H1 (cell line): ENCODE results near the gene OR9A2. TPM values are rescaled to one million over a fixed set of nuclear protein-coding genes. Genes with fewer than 3 reads are reported as not detected.

ENCODE experiments used
- CTCF ChIA-PET: fragments of 300-600 bp; sonication (Branson Sonifier 250); formaldehyde crosslinking; loops from one replicate; lab custom pipeline; 2021; ENCODE audit not compliant: partially characterized antibody; lab: Charles Lee
- POLR2A ChIA-PET: fragments of 300-600 bp; sonication (Branson Sonifier 250); formaldehyde crosslinking; loops from one replicate; lab custom pipeline; 2021; ENCODE audit warnings: inconsistent platforms; ENCODE audit not compliant: partially characterized antibody; lab: Charles Lee
- DNase-seq, 2 experiments: peaks; one replicate each; pipeline versions ENCODE4 v3.0.0 to v3.0.0-alpha.2; 2010 to 2022; ENCODE audit warnings: low spot score in 2 of 2, low read depth in 1 of 2, mixed read lengths in 1 of 2
- FAIRE-seq: peaks from 2 replicates; lab custom pipeline; 2011; peaks lifted over from hg19 to GRCh38; lab: Jason Lieb, UNC
- H2AFZ ChIP-seq: 2 replicates; pipeline ENCODE4 v1.8.1; 2012; ENCODE audit warnings: low read length, inconsistent platforms
- H2AK5ac ChIP-seq: 2 replicates; pipeline ENCODE4 v1.6.1; 2013; ENCODE audit warnings: low read depth, low read length
- H2BK120ac ChIP-seq: replicated peaks from 2 replicates; pipeline ENCODE3; 2013; ENCODE audit warnings: low read depth, low read length, inconsistent platforms
- H2BK12ac ChIP-seq: 2 replicates; pipeline ENCODE4 v1.6.1; 2013; ENCODE audit warnings: low read depth, low read length
- H2BK15ac ChIP-seq: 2 replicates; pipeline ENCODE4 v1.6.1; 2013; ENCODE audit warnings: low read length
- H2BK20ac ChIP-seq: 2 replicates; pipeline ENCODE4 v1.6.1; 2013; ENCODE audit warnings: low read length
- H2BK5ac ChIP-seq: 2 replicates; pipeline ENCODE4 v1.6.1; 2013; ENCODE audit warnings: low read depth, low read length
- H3K14ac ChIP-seq: 2 replicates; pipeline ENCODE4 v1.6.1; 2013; ENCODE audit warnings: inconsistent platforms; ENCODE audit not compliant: insufficient read length
- H3K18ac ChIP-seq: 2 replicates; pipeline ENCODE4 v1.6.1; 2013; ENCODE audit warnings: low read length; ENCODE audit errors: extremely low read depth
- H3K23ac ChIP-seq: 2 replicates; pipeline ENCODE4 v1.6.1; 2013; ENCODE audit warnings: inconsistent platforms; ENCODE audit not compliant: insufficient read length
- H3K23me2 ChIP-seq: 2 replicates; pipeline ENCODE4 v1.6.1; 2013; ENCODE audit warnings: low read depth, low read length
- H3K27ac ChIP-seq: 2 replicates; pipeline ENCODE4 v1.6.1; 2011; ENCODE audit warnings: low read depth, low read length, inconsistent platforms
- H3K27me3 ChIP-seq, 4 experiments: replicated peaks in 1 of 4; 1 replicate in 1 of 4; 2 replicates in 3 of 4; pipeline versions ENCODE4 v1.6.1 to v1.8.1; 2011 to 2013; ENCODE audit warnings: low read length in 3 of 4, mild to moderate bottlenecking in 3 of 4, inconsistent platforms in 2 of 4, mixed read lengths in 2 of 4, moderate library complexity in 1 of 4; ENCODE audit not compliant: control insufficient read depth in 3 of 4, insufficient read depth in 3 of 4; ENCODE audit errors: extremely low read depth in 1 of 4
- H3K36me3 ChIP-seq, 4 experiments: 2 replicates each; pipeline versions ENCODE4 v1.6.1 to v1.8.1; 2011 to 2013; ENCODE audit warnings: mild to moderate bottlenecking in 4 of 4, low read length in 3 of 4, moderate library complexity in 2 of 4, control low read depth in 1 of 4, inconsistent platforms in 1 of 4; ENCODE audit not compliant: insufficient read depth in 4 of 4, control insufficient read depth in 2 of 4
- H3K4ac ChIP-seq: replicated peaks from 2 replicates; pipeline ENCODE3; 2013; ENCODE audit warnings: low read length, low read depth, mixed read lengths, inconsistent platforms; ENCODE audit not compliant: insufficient read length
- H3K4me1 ChIP-seq, 4 experiments: replicated peaks in 1 of 4; 1 replicate in 1 of 4; 2 replicates in 3 of 4; pipeline versions ENCODE4 v1.6.1 to v1.8.1; 2011 to 2013; ENCODE audit warnings: low read length in 3 of 4, inconsistent platforms in 2 of 4, mixed read lengths in 1 of 4; ENCODE audit not compliant: insufficient read depth in 4 of 4, control insufficient read depth in 3 of 4
- H3K4me2 ChIP-seq, 2 experiments: 2 replicates each; pipeline versions ENCODE4 v1.6.1 to v1.8.1; 2011 to 2013; ENCODE audit warnings: low read depth in 2 of 2, low read length in 2 of 2, control low read depth in 1 of 2, inconsistent platforms in 1 of 2, mild to moderate bottlenecking in 1 of 2; ENCODE audit not compliant: insufficient read depth in 1 of 2
- H3K4me3 ChIP-seq, 4 experiments: fragments of 200-600, 300-600 bp in 1 of 4; sonication (generic), shearing (Covaris generic), sonication (Bioruptor Twin) in 1 of 4; 2 replicates each; pipeline versions ENCODE4 v1.5.1 to v1.8.1; 2011 to 2016; ENCODE audit warnings: low read length in 4 of 4, low read depth in 3 of 4, control low read depth in 2 of 4, inconsistent platforms in 2 of 4, mild to moderate bottlenecking in 2 of 4, mixed read lengths in 1 of 4, moderate library complexity in 1 of 4; ENCODE audit not compliant: insufficient read depth in 2 of 4; ENCODE audit errors: extremely low read depth in 1 of 4
- H3K56ac ChIP-seq: replicated peaks from 2 replicates; pipeline ENCODE3; 2013; ENCODE audit warnings: low read depth, mild to moderate bottlenecking, mixed read lengths, low read length, inconsistent platforms; ENCODE audit not compliant: insufficient read length
- H3K79me1 ChIP-seq: 2 replicates; pipeline ENCODE4 v1.6.1; 2013; ENCODE audit warnings: low read depth, low read length, control low read depth
- H3K79me2 ChIP-seq, 2 experiments: 2 replicates each; pipeline versions ENCODE4 v1.6.1 to v1.8.1; 2012 to 2013; ENCODE audit warnings: low read length in 2 of 2, mild to moderate bottlenecking in 2 of 2, inconsistent platforms in 1 of 2; ENCODE audit not compliant: insufficient read depth in 2 of 2, control insufficient read depth in 1 of 2
- H3K9ac ChIP-seq, 4 experiments: replicated peaks in 1 of 4; 1 replicate in 1 of 4; 2 replicates in 3 of 4; pipeline versions ENCODE4 v1.6.1 to v1.8.1; 2011 to 2013; ENCODE audit warnings: low read depth in 3 of 4, low read length in 3 of 4, control low read depth in 2 of 4, mild to moderate bottlenecking in 2 of 4, moderate library complexity in 2 of 4, inconsistent platforms in 1 of 4; ENCODE audit errors: extremely low read depth in 1 of 4
- H3K9me3 ChIP-seq, 2 experiments: 2 replicates each; pipeline versions ENCODE4 v1.6.1 to v1.8.1; 2012 to 2013; ENCODE audit warnings: mild to moderate bottlenecking in 2 of 2, moderate library complexity in 2 of 2, control low read depth in 1 of 2, inconsistent platforms in 1 of 2, low read depth in 1 of 2, low read length in 1 of 2, mixed read lengths in 1 of 2; ENCODE audit not compliant: insufficient read depth in 2 of 2
- H4K20me1 ChIP-seq, 2 experiments: replicated peaks in 1 of 2; 2 replicates each; pipeline versions ENCODE3 to v1.8.1; 2011 to 2013; ENCODE audit warnings: inconsistent platforms in 2 of 2, low read length in 2 of 2, mild to moderate bottlenecking in 1 of 2; ENCODE audit not compliant: insufficient read depth in 2 of 2, control insufficient read depth in 1 of 2
- H4K5ac ChIP-seq: 2 replicates; pipeline ENCODE4 v1.6.1; 2013; ENCODE audit warnings: low read length, low read depth, mixed read lengths, inconsistent platforms; ENCODE audit not compliant: insufficient read length
- H4K8ac ChIP-seq: 2 replicates; pipeline ENCODE4 v1.8.0; 2013; ENCODE audit warnings: mild to moderate bottlenecking, moderate library complexity, low read length, inconsistent platforms; ENCODE audit not compliant: insufficient read depth; ENCODE audit errors: extremely low read depth
- H4K91ac ChIP-seq: replicated peaks from 2 replicates; pipeline ENCODE3; 2013; ENCODE audit warnings: low read length, mixed read lengths, inconsistent platforms; ENCODE audit not compliant: insufficient read length
- CBX8 ChIP-seq: fragments of 300-800, 300-1000 bp; sonication (generic); IDR thresholded peaks from 2 replicates; pipeline ENCODE4 v1.7.1; 2016; ENCODE audit warnings: low read depth, low read length, borderline replicate concordance
- EGR1 ChIP-seq: IDR thresholded peaks from 2 replicates; pipeline ENCODE4 v1.6.1; 2011; ENCODE audit warnings: low read depth, low read length, borderline replicate concordance
- GABPA ChIP-seq: IDR thresholded peaks from 2 replicates; pipeline ENCODE4 v1.6.1; 2011; ENCODE audit warnings: mild to moderate bottlenecking, low read length, moderate library complexity, borderline replicate concordance; ENCODE audit not compliant: insufficient read depth
- RXRA ChIP-seq: IDR thresholded peaks from 2 replicates; pipeline ENCODE4 v1.6.1; 2011; ENCODE audit warnings: low read depth, mild to moderate bottlenecking, low read length, moderate library complexity; ENCODE audit not compliant: insufficient read depth
- SIN3A ChIP-seq, 2 experiments: IDR thresholded peaks in 1 of 2; conservative IDR thresholded peaks in 1 of 2; 2 replicates each; pipeline ENCODE4 v1.6.1; 2011 to 2012; ENCODE audit warnings: low read length in 2 of 2, improper control_type of control experiment in 1 of 2, low read depth in 1 of 2, mild to moderate bottlenecking in 1 of 2
- SP1 ChIP-seq: IDR thresholded peaks from 2 replicates; pipeline ENCODE4 v1.6.1; 2011; ENCODE audit warnings: low read depth, low read length
- SP2 ChIP-seq: IDR thresholded peaks from 2 replicates; pipeline ENCODE4 v1.6.1; 2012; ENCODE audit warnings: mild to moderate bottlenecking, low read length, inconsistent platforms
- SUZ12 ChIP-seq: fragments of 200-600 bp; sonication (generic); IDR thresholded peaks from 2 replicates; pipeline ENCODE4 v1.6.1; 2012; ENCODE audit warnings: mild to moderate bottlenecking, inconsistent platforms, low read length, moderate library complexity, mixed read lengths
- TAF1 ChIP-seq: IDR thresholded peaks from 2 replicates; pipeline ENCODE4 v1.6.1; 2011; ENCODE audit warnings: mild to moderate bottlenecking, low read depth, low read length
- TAF7 ChIP-seq: optimal IDR thresholded peaks from 2 replicates; pipeline ENCODE3; 2011; ENCODE audit warnings: low read depth, mild to moderate bottlenecking, inconsistent platforms, low read length, moderate library complexity, borderline replicate concordance
- TBP ChIP-seq: IDR thresholded peaks from 2 replicates; pipeline ENCODE4 v1.6.1; 2011; ENCODE audit warnings: low read depth, low read length, improper control_type of control experiment
- TEAD4 ChIP-seq: IDR thresholded peaks from 2 replicates; pipeline ENCODE4 v1.6.1; 2012; ENCODE audit warnings: low read depth, low read length, inconsistent platforms, mixed read lengths
- ZNF274 ChIP-seq: IDR thresholded peaks from 2 replicates; pipeline ENCODE4 v1.7.0; 2012; ENCODE audit warnings: low read length, borderline replicate concordance; ENCODE audit errors: extremely low read depth
- WGBS, 2 experiments: shearing (Covaris generic) in 1 of 2; methylation state at CpG; one replicate each; pipeline versions ENCODE4 v1.1.6 to v1.1.7; 2013 to 2015; ENCODE audit warnings: low lambda C conversion rate in 2 of 2, mixed read lengths in 2 of 2, inconsistent platforms in 1 of 2, low coverage in 1 of 2, missing lambda C conversion rate in 1 of 2; ENCODE audit not compliant: insufficient replicate concordance in 2 of 2, insufficient coverage in 1 of 2, insufficient read length in 1 of 2; ENCODE audit errors: extremely low coverage in 1 of 2, missing lambda C conversion rate in 1 of 2; 5-methylcytosine and 5-hydroxymethylcytosine counted together
- polyA plus RNA-seq, 7 experiments: library from polyadenylated mRNA; depleted of rRNA in 3 of 7; stranded (reverse) in 5 of 7; unstranded in 2 of 7; fragments of >200 nt in 5 of 7; fragments of 200-250 nt in 2 of 7; gene quantifications; 1 replicate in 5 of 7; 2 replicates in 1 of 7; 4 replicates in 1 of 7; pipeline versions ENCODE4 v1.2.1 to v1.2.3, GENCODE V29; 2011 to 2013; ENCODE audit warnings: missing spikeins in 2 of 7, mixed read lengths in 2 of 7
- total RNA-seq: library from RNA; stranded (reverse); fragmentation: NEBNext Ultra II Directional; extraction: Animal tissue kit (Norgen Biotek cat#: 25700); gene quantifications from 2 replicates; pipeline ENCODE4 v1.2.1, GENCODE V29; 2021
- TF ChIP-seq, protein P1 (sequence below): IDR thresholded peaks from 2 replicates; pipeline ENCODE4 v1.6.1; 2012; ENCODE audit warnings: inconsistent platforms

The OR9A2 gene
- total and polyA plus RNA-seq, 2 of the 8 experiments (the other 6 are each of a cell fraction or from before 2014, with no cell fraction given), result not detected

DNA sequence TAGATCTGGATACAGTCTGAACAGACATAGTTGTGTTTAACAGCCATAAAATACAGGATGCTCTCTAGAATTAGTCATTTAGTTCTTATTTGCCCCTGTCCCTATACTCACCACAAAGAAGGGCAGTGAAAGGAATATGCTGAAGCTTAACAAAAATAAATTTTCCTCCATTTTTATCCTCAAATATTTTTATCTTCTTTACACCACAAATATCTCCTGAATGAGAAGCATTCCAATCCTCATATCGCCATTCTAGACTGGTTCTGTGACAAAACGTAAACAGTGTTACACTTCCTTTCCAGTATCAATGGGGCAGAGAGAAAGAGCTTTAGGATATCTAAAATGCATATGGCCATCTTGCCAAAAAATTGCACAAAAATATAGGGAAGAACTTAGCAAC lies 1.6 kb downstream of the OR9A2 start:
- Histone ChIP-seq H3K27me3 (no peaks in the 10 kb centered on the region), H3K23me2 (no peaks in the 10 kb centered on the region; the same call in 1 of the 2 replicates), H3K4me1 (no peaks in the 10 kb centered on the region), H2AFZ (no peak overlapping the region), H3K27ac (no peak overlapping the region), H2BK5ac (no peak overlapping the region), H3K4ac (no peak overlapping the region), H3K79me1 (no peaks in the 10 kb centered on the region), H3K56ac (no peak overlapping the region), H2BK15ac (no peak overlapping the region), H2BK120ac (no peak overlapping the region), H4K91ac (no peak overlapping the region), H2BK12ac (no peak overlapping the region), H4K8ac (no peak overlapping the region), H3K9ac (no peak overlapping the region), H3K14ac (no peak overlapping the region), H4K5ac (no peak overlapping the region), H3K23ac (no peak overlapping the region), H3K18ac (no peak overlapping the region), H4K20me1 (no peaks in the 10 kb centered on the region), H3K9me3 (no peaks in the 10 kb centered on the region), H2AK5ac (no peak overlapping the region), H2BK20ac (no peak overlapping the region), H3K79me2 (no peaks in the 10 kb centered on the region), H3K4me2 (no peak overlapping the region), H3K36me3 (no peaks in the 10 kb centered on the region), H3K4me3 (no peak overlapping the region)
- DNase-seq, result no peak
- CTCF ChIA-PET, result interaction anchor here (0.6 to 1.7 kb wide), 6 partner anchors 11 to 191 kb away, joined by 3 to 5 read pairs (median 3); no protein-coding TSS in a partner anchor
- POLR2A ChIA-PET, result no interaction called here
- 83% methylated on average over 2 of the region's 2 CpGs; no CpG with 5 or more reads in 1 of the 2 experiments for WGBS, 2 experiments
- no peak for FAIRE-seq
- TF ChIP-seq SP2, result no peak
- TF ChIP-seq EGR1, result no peak
- TF ChIP-seq TAF7, result no peak
- no peak for TF ChIP-seq SIN3A (conservative IDR thresholded peaks at IDR 0.05 in 1 of 2, IDR thresholded peaks at IDR 0.05 in 1 of 2; ENCODE audit: low read depth in 1 of 2, low read length in 2 of 2)
- TF ChIP-seq TAF1, result no peak
- no peak for TF ChIP-seq TBP
- no peak for TF ChIP-seq GABPA
- TF ChIP-seq, protein P1, sequence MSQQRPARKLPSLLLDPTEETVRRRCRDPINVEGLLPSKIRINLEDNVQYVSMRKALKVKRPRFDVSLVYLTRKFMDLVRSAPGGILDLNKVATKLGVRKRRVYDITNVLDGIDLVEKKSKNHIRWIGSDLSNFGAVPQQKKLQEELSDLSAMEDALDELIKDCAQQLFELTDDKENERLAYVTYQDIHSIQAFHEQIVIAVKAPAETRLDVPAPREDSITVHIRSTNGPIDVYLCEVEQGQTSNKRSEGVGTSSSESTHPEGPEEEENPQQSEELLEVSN, result no peak
- TF ChIP-seq RXRA, result no peak
- no peak for TF ChIP-seq CBX8
- no peak for TF ChIP-seq ZNF274
- TF ChIP-seq SUZ12, result no peak
- TF ChIP-seq TEAD4, result no peak
- TF ChIP-seq SP1, result no peak
